IgD-negative memory B cell (primary cell): ENCODE data around the gene CCP110. TPM values are rescaled to one million over a fixed set of nuclear protein-coding genes. Genes with fewer than 3 reads are reported as not detected.
A peak's percentile ranks its signal among the peaks of the same experiment; 100 is the strongest.

Experiments
- H3K27ac Mint-ChIP-seq, 3 donors: one replicate each; pipeline ENCODE4 v1.8.0; 2020 to 2022; ENCODE audit warnings: mild to moderate bottlenecking in 3 of 3, mixed read lengths in 3 of 3, moderate library complexity in 1 of 3
- H3K27me3 Mint-ChIP-seq: one replicate; pipeline ENCODE4 v1.8.0; 2021; ENCODE audit warnings: mixed read lengths
- H3K36me3 Mint-ChIP-seq: one replicate; pipeline ENCODE4 v1.8.0; 2020; ENCODE audit warnings: mild to moderate bottlenecking, mixed read lengths
- H3K4me1 Mint-ChIP-seq, 3 donors: one replicate each; pipeline ENCODE4 v1.8.0; 2020 to 2022; ENCODE audit warnings: mixed read lengths in 3 of 3, mild to moderate bottlenecking in 1 of 3
- H3K4me3 Mint-ChIP-seq, 4 donors: one replicate each; pipeline ENCODE4 v1.8.0; 2020 to 2022; ENCODE audit warnings: mild to moderate bottlenecking in 4 of 4, mixed read lengths in 4 of 4, moderate library complexity in 3 of 4
- H3K9me3 Mint-ChIP-seq, 3 donors: one replicate each; pipeline ENCODE4 v1.8.0; 2020 to 2021; ENCODE audit warnings: mixed read lengths in 3 of 3, mild to moderate bottlenecking in 1 of 3
- polyA plus RNA-seq: library from polyadenylated mRNA; unstranded; fragments of 300-500 nt; fragmentation: Illumina TruSeq; gene quantifications from one replicate; pipeline ENCODE4 v1.2.3, GENCODE V29; 2021

The CCP110 gene
- polyA plus RNA-seq, 1 donor from 2014 or later = 6.1 TPM

- Mint-ChIP-seq H3K36me3 (peaks cover 1% of the 10 kb centered on the region), H3K27me3 (no peaks in the 10 kb centered on the region), H3K4me1 (peaks cover 0 to 3% (median 0%) of the 10 kb centered on the region in 3 donors), H3K9me3 (no peaks in the 10 kb centered on the region), H3K27ac (no peak overlapping the region), H3K4me3 (no peak overlapping the region)
Observed at GRCh38 chr16:19549673-19550072, 25.9 kb downstream of the CCP110 start.

- Mint-ChIP-seq H3K4me1 (peaks cover 16 to 18% (median 18%) of the 10 kb centered on the region in 3 donors), H3K9me3 (no peaks in the 10 kb centered on the region), H3K4me3 (peak within 1 kb of the TSS; percentile 92 to 99 (median 98)), H3K27me3 (no peaks in the 10 kb centered on the region), H3K27ac (peak within 1 kb of the TSS; percentile 74 to 96 (median 75)), H3K36me3 (no peaks in the 10 kb centered on the region)
Observed at GRCh38 chr16:19555186-19555937, 31.6 kb downstream of the CCP110 start, which contains the start of gene VPS35L. TSS of gene VPS35L (plus strand) at chr16:19555703. CDS start at chr16:19555730, 27 bp downstream.

GRCh38 chr16:19555938-19556771 lies 32.4 kb downstream of the CCP110 start:
- H3K27ac Mint-ChIP-seq = peak overlapping the region; percentile 74 to 96 (median 75)
- H3K4me1 Mint-ChIP-seq = peaks cover 16 to 18% (median 18%) of the 10 kb centered on the region in 3 donors
- no peaks in the 10 kb centered on the region for H3K36me3 Mint-ChIP-seq
- H3K9me3 Mint-ChIP-seq = no peaks in the 10 kb centered on the region
- H3K27me3 Mint-ChIP-seq = no peaks in the 10 kb centered on the region
- H3K4me3 Mint-ChIP-seq = peak overlapping the region; percentile 92 to 99 (median 98)

DNA sequence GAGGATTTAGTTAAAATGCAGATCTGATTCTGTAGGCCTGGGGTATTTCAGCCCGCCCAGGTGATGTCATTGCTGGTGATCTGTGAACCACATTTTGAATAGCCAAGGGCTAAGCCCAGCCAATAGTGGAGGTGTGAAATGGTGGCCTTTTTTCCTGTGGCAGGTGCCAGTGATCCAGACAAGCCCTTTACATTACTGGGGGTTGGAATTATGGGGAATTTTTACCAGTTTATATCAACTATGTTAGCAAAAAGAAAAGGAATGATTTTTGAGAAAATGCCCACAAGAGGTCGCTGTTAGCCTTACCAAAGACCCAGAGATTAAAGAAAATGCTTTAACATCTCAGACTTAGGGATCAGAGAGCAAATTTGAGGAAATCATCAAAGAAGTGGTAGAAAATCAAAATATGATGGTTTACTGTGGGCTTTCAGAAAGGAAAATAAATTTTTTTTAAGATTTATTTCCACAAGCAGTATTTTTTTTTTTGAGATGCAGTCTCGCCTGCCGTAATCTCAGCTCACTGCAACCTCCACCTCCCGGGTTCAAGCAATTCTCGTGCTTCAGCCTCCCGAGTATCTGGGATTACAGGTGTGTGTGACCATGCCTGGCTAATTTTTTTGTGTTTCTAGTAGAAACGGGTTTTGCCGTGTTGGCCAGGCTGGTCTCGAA lies 35.6 kb downstream of the CCP110 start:
- Mint-ChIP-seq H3K4me1 (peaks cover 16 to 18% (median 18%) of the 10 kb centered on the region in 3 donors), H3K4me3 (peak overlapping the region in 1 of 4 donors; percentile 73)

GRCh38 chr16:19560078-19560477 lies 36.3 kb downstream of the CCP110 start:
- H3K4me3 Mint-ChIP-seq = no peak overlapping the region
- no peak overlapping the region for H3K27ac Mint-ChIP-seq
- peaks cover 5% of the 10 kb centered on the region for H3K36me3 Mint-ChIP-seq
- peaks cover 14 to 16% (median 14%) of the 10 kb centered on the region in 3 donors for H3K4me1 Mint-ChIP-seq
- peaks cover 0 to 5% (median 0%) of the 10 kb centered on the region in 3 donors for H3K9me3 Mint-ChIP-seq
- H3K27me3 Mint-ChIP-seq = no peaks in the 10 kb centered on the region

More for the DNA sequence above, 35.6 kb downstream of the CCP110 start:
- peaks cover 0 to 5% (median 0%) of the 10 kb centered on the region in 3 donors for H3K9me3 Mint-ChIP-seq
- H3K36me3 Mint-ChIP-seq = peaks cover 2% of the 10 kb centered on the region
- no peaks in the 10 kb centered on the region for H3K27me3 Mint-ChIP-seq
- H3K27ac Mint-ChIP-seq = peak overlapping the region in 1 of 3 donors; percentile 46

DNA sequence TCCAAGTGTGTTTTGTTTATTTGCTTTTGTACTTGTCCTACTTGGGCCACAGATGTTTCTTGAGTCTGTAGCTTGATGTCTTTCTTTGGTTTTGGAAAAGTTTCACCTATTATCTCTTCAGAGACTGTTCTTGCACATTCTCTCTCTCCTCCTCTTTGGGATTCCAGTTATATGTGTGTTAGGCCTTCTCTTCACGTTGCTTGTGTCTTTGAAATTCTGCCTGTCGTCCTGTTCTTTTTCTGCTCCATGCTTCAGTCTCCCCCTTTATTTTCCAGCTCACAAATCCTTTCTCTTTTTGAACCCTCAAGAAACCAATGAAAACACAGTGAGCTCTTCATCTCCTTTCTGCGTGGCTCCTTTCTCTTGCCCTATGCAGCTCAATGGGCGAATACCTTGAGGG lies 39.6 kb downstream of the CCP110 start:
- H3K4me1 Mint-ChIP-seq = peaks cover 2 to 6% (median 3%) of the 10 kb centered on the region in 3 donors
- no peak overlapping the region for H3K27ac Mint-ChIP-seq
- H3K9me3 Mint-ChIP-seq = peaks cover 0 to 5% (median 0%) of the 10 kb centered on the region in 3 donors
- peaks cover 8% of the 10 kb centered on the region for H3K36me3 Mint-ChIP-seq
- no peak overlapping the region for H3K4me3 Mint-ChIP-seq
- H3K27me3 Mint-ChIP-seq = no peaks in the 10 kb centered on the region

DNA sequence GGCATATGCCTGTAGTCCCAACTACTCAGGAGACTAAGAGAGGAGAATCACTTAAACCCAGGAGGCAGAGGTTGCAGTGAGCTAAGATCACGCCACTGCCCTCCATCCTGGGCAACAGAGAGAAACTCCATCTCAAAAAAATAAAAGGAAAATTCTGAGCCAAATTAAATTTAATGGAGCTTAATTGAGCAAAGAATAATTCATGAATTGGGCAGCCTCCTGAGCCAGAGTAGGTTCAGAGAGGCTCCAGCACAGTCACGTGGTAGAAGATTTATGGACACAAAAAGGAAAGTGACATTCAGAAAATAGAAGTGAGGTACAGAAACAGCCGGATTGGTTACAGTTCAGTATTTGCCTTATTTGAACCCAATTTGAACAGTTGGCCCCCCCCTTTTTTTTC lies 42.6 kb downstream of the CCP110 start:
- Mint-ChIP-seq H3K27ac (no peak overlapping the region), H3K4me1 (peaks cover 0 to 1% (median 0%) of the 10 kb centered on the region in 3 donors), H3K27me3 (no peaks in the 10 kb centered on the region), H3K9me3 (peaks cover 0 to 5% (median 0%) of the 10 kb centered on the region in 3 donors), H3K36me3 (peaks cover 11% of the 10 kb centered on the region), H3K4me3 (no peak overlapping the region)

DNA sequence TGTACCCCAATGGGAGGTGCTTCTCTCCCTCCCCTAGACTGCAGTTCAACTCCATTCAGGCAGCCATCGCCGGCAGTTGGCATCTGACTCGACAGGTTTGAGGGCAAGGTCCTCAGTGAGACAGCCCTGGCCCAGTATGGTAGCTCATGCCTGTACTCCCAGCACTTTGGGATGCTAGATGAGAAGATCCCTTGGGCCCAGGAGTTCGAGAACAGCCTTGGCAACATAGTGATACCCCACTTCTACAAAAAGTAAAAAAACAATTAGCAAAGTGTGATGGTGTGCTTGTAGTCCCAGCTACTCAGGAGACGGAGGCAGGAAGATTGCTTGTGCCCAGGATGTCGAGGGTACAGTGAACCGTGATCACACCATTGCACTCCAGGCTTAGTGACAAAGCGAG lies 43.8 kb downstream of the CCP110 start:
- H3K27ac Mint-ChIP-seq = no peak overlapping the region
- H3K4me3 Mint-ChIP-seq = no peak overlapping the region
- H3K36me3 Mint-ChIP-seq = peaks cover 11% of the 10 kb centered on the region
- no peaks in the 10 kb centered on the region for H3K27me3 Mint-ChIP-seq
- H3K4me1 Mint-ChIP-seq = no peaks in the 10 kb centered on the region
- H3K9me3 Mint-ChIP-seq = peaks cover 0 to 5% (median 0%) of the 10 kb centered on the region in 3 donors

GRCh38 chr16:19573997-19574396 lies 50.3 kb downstream of the CCP110 start:
- Mint-ChIP-seq H3K9me3 (peaks cover 0 to 4% (median 0%) of the 10 kb centered on the region in 3 donors), H3K36me3 (peaks cover 21% of the 10 kb centered on the region), H3K27me3 (no peaks in the 10 kb centered on the region), H3K4me1 (no peaks in the 10 kb centered on the region), H3K4me3 (no peak overlapping the region), H3K27ac (no peak overlapping the region)

- peaks cover 0 to 4% (median 0%) of the 10 kb centered on the region in 3 donors for H3K9me3 Mint-ChIP-seq
- no peak overlapping the region for H3K4me3 Mint-ChIP-seq
- no peaks in the 10 kb centered on the region for H3K27me3 Mint-ChIP-seq
- peaks cover 22% of the 10 kb centered on the region for H3K36me3 Mint-ChIP-seq
- no peaks in the 10 kb centered on the region for H3K4me1 Mint-ChIP-seq
- no peak overlapping the region for H3K27ac Mint-ChIP-seq
Observed at GRCh38 chr16:19574615-19575014, 50.9 kb downstream of the CCP110 start.

- Mint-ChIP-seq H3K27me3 (no peaks in the 10 kb centered on the region), H3K4me1 (no peaks in the 10 kb centered on the region), H3K9me3 (peaks cover 4 to 10% (median 4%) of the 10 kb centered on the region in 3 donors), H3K27ac (no peak overlapping the region), H3K4me3 (no peak overlapping the region), H3K36me3 (peaks cover 45% of the 10 kb centered on the region)
Observed at GRCh38 chr16:19578378-19578971, 54.7 kb downstream of the CCP110 start.

DNA sequence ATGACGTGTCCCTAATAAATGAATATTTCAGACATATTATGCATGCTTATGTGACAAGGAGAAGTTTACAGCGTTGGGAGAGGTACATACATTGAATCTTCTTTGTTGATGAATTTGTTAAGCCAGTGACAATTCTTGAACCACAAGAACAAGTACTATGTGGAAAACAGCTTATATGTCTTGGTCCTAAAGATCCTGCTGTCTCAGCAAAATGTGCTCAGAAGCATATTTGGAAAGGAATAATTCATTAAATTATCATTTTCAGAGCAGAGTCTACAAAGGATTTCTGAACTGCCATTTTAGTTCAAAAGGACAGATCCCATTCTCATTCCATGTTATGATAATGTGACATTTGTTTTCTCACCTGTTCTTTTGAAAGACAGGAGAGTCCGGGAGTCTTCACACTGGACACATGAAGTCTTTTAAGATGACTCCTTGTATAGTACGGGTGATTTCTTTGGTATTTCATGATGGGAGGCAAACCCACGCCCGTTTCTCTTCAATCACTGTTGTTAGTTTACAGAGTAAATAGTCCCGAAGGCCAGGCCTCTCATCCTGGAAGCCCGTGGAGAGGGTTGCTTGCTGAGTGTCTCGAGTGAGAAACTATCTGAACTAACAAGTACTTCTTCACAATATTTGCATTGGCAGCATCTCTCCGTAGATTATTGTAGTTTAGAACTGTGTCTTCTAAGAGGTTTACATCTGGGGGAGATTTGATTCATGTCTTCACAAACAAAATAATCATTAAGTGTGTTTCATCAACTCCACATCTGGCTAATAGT lies 58.5 kb downstream of the CCP110 start:
- H3K36me3 Mint-ChIP-seq = peaks cover 49% of the 10 kb centered on the region

DNA sequence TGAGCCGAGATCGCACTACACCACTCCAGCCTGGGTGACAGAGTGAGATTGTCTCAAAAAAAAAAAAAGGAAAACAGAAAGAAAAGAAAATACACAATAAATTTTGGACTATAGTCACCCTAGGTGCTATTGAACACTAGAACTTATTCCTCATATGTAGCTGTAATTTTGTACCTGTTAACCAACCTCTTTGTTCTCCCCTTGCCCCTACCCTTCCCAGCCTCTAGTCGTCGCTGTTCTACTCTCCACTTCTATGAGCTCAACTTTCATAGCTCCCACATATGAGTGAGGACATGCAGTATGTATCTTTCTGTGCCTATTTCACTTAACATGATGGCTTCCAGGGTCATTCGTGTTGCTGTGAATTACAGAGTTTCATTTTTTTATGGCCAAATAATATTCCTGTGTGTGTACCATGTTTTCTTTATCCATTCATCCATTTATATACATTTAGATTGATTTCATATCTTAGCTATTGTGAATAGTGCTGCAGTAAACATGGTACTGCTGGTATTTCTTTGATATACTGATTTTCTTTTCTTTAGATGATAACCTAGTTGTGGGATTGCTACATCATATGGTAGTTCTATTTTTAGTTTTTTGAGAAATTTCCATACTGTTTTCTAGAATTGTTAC lies 60.0 kb downstream of the CCP110 start:
- H3K27me3 Mint-ChIP-seq = no peaks in the 10 kb centered on the region
- H3K4me3 Mint-ChIP-seq = peak overlapping the region in 1 of 4 donors; percentile 65
- H3K27ac Mint-ChIP-seq = peak overlapping the region in 1 of 3 donors; percentile 67
- H3K4me1 Mint-ChIP-seq = peaks cover 5 to 9% (median 6%) of the 10 kb centered on the region in 3 donors
- H3K36me3 Mint-ChIP-seq = peaks cover 42% of the 10 kb centered on the region
- peaks cover 4 to 7% (median 4%) of the 10 kb centered on the region in 3 donors for H3K9me3 Mint-ChIP-seq

More for the DNA sequence above, 58.5 kb downstream of the CCP110 start:
- no peaks in the 10 kb centered on the region for H3K27me3 Mint-ChIP-seq
- peaks cover 4 to 7% (median 4%) of the 10 kb centered on the region in 3 donors for H3K9me3 Mint-ChIP-seq
- peak overlapping the region in 1 of 3 donors; percentile 37 for H3K27ac Mint-ChIP-seq
- H3K4me1 Mint-ChIP-seq = peaks cover 5 to 9% (median 6%) of the 10 kb centered on the region in 3 donors
- H3K4me3 Mint-ChIP-seq = no peak overlapping the region
